Loucy (cell line): ENCODE measurements around the gene CFAP107.

Source experiments
- H2AFZ ChIP-seq: fragments of 200-600 bp; sonication (generic); 2 replicates; pipeline ENCODE4 v1.6.0; 2016; ENCODE audit warnings: antibody characterized with exemption, mild to moderate bottlenecking, low read length, moderate library complexity
- H3F3A ChIP-seq: fragments of 200-600 bp; 2 replicates; pipeline ENCODE4 v1.6.0; 2016; ENCODE audit warnings: antibody characterized with exemption, low read depth, mild to moderate bottlenecking
- H3K27me3 ChIP-seq: fragments of 200-600 bp; sonication (generic); 2 replicates; pipeline ENCODE4 v1.6.1; 2014; ENCODE audit warnings: low read length, mild to moderate bottlenecking; ENCODE audit not compliant: insufficient read depth, poor library complexity, severe bottlenecking
- H3K36me3 ChIP-seq: fragments of 200-600 bp; sonication (generic); 2 replicates; pipeline ENCODE4 v1.6.1; 2016; ENCODE audit warnings: low read length; ENCODE audit not compliant: insufficient read depth
- H3K4me1 ChIP-seq: fragments of 200-600 bp; sonication (generic); 2 replicates; pipeline ENCODE4 v1.5.1; 2014; ENCODE audit warnings: low read length, mild to moderate bottlenecking; ENCODE audit not compliant: insufficient read depth, poor library complexity, severe bottlenecking
- H3K4me2 ChIP-seq: fragments of 200-600 bp; sonication (generic); 2 replicates; pipeline ENCODE4 v1.6.0; 2014; ENCODE audit warnings: antibody characterized with exemption, low read length, low read depth, mild to moderate bottlenecking; ENCODE audit not compliant: poor library complexity, severe bottlenecking
- H3K4me3 ChIP-seq: fragments of 200-600 bp; sonication (generic); 2 replicates; pipeline ENCODE4 v1.5.1; 2014; ENCODE audit warnings: low read length, mild to moderate bottlenecking, mixed read lengths; ENCODE audit not compliant: poor library complexity, severe bottlenecking
- H3K79me2 ChIP-seq: fragments of 200-600 bp; sonication (generic); 2 replicates; pipeline ENCODE4 v1.6.1; 2014; ENCODE audit warnings: low read length; ENCODE audit not compliant: insufficient read depth
- H3K9ac ChIP-seq: fragments of 200-600 bp; sonication (generic); 2 replicates; pipeline ENCODE4 v1.6.0; 2014; ENCODE audit warnings: mild to moderate bottlenecking, low read depth, low read length, moderate library complexity; ENCODE audit not compliant: poor library complexity, severe bottlenecking
- H3K9me2 ChIP-seq: fragments of 200-600 bp; sonication (generic); replicated peaks from 2 replicates; pipeline ENCODE4 v1.6.1; 2016; ENCODE audit warnings: low read depth, low read length, mixed read lengths
- H3K9me3 ChIP-seq: fragments of 200-600 bp; sonication (generic); 2 replicates; pipeline ENCODE4 v1.6.1; 2014; ENCODE audit warnings: mild to moderate bottlenecking, antibody characterized with exemption, low read length, low read depth; ENCODE audit not compliant: insufficient read depth
- H4K20me1 ChIP-seq: fragments of 200-600 bp; sonication (generic); 2 replicates; pipeline ENCODE4 v1.6.0; 2014; ENCODE audit warnings: antibody characterized with exemption, low read length, mild to moderate bottlenecking; ENCODE audit not compliant: insufficient read depth, poor library complexity, severe bottlenecking
- EZH2phosphoT487 ChIP-seq: fragments of 200-600 bp; IDR thresholded peaks from 2 replicates; pipeline ENCODE4 v1.6.1; 2018; ENCODE audit warnings: antibody characterized with exemption, mild to moderate bottlenecking, moderate library complexity, borderline replicate concordance
- TF ChIP-seq, protein P1 (sequence below): fragments of 200-600 bp; sonication (generic); conservative IDR thresholded peaks from 2 replicates; pipeline ENCODE4 v1.5.1; 2014; ENCODE audit warnings: mild to moderate bottlenecking, antibody characterized with exemption, low read length

CFAP107 gene

DNA sequence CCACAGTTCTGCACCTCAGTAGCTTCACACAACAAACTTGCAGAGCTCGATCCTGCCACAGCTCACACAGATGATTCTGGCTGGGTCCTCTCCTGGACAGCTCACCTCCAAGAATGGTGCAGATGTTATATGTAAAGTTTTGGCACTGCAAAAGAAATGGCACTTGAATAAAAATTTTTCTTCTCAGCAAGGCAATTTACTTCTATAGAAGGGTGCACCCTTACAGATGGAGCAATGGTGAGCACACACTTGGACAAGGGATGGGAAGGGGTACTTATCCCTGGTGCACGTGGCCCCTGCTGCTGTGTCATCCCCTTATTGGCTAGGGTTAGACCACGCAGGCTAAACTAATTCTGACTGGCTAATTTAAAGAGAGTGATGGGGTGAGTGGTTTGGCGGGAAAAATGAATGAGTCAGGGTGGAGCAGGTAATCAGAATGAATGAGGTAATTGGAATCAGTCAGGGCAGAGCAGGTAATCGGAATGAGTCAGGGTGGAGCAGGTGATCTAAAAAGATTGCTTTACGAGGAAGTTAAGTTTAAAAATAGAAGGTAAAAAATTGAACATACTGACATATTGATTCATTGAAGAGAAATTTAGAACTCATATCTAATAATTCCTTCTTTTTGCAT, 42.1 kb upstream of the CFAP107 start:
- Histone ChIP-seq H3K9me2 (no peaks in the 10 kb centered on the region), H4K20me1 (no peaks in the 10 kb centered on the region), H3K79me2 (no peaks in the 10 kb centered on the region)

DNA sequence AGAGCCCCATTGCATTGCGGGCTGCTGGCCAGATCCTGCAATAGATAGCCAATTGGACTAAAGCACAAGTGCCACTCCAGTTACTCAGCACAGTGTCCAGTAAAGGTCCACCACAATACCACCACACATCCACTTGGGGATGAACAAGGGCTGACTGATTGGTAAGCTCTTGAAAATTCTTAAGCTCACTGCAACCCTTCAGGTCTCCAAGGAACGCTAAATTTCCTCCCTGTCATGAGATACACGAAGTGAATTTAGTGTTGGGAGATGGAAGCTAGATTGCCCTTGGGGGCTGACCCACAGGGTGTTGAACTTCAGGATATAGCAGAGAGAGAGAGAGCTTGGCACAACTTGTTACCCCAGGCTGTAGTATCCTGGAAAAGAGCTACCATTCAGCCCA, 39.9 kb upstream of the CFAP107 start:
- Histone ChIP-seq H2AFZ (no peak overlapping the region), H3K9ac (no peak overlapping the region), H3K4me3 (no peak overlapping the region), H4K20me1 (no peaks in the 10 kb centered on the region), H3K9me2 (no peaks in the 10 kb centered on the region), H3K36me3 (no peaks in the 10 kb centered on the region), H3K4me1 (no peaks in the 10 kb centered on the region), H3F3A (no peaks in the 10 kb centered on the region), H3K27me3 (no peaks in the 10 kb centered on the region), H3K9me3 (no peaks in the 10 kb centered on the region; the same call in 1 of the 2 replicates), H3K79me2 (no peaks in the 10 kb centered on the region), H3K4me2 (no peak overlapping the region)
- TF ChIP-seq, protein P1, sequence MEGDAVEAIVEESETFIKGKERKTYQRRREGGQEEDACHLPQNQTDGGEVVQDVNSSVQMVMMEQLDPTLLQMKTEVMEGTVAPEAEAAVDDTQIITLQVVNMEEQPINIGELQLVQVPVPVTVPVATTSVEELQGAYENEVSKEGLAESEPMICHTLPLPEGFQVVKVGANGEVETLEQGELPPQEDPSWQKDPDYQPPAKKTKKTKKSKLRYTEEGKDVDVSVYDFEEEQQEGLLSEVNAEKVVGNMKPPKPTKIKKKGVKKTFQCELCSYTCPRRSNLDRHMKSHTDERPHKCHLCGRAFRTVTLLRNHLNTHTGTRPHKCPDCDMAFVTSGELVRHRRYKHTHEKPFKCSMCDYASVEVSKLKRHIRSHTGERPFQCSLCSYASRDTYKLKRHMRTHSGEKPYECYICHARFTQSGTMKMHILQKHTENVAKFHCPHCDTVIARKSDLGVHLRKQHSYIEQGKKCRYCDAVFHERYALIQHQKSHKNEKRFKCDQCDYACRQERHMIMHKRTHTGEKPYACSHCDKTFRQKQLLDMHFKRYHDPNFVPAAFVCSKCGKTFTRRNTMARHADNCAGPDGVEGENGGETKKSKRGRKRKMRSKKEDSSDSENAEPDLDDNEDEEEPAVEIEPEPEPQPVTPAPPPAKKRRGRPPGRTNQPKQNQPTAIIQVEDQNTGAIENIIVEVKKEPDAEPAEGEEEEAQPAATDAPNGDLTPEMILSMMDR, result no peak
- TF ChIP-seq EZH2phosphoT487, result no peak

More for the DNA sequence above, 42.1 kb upstream of the CFAP107 start:
- no peak overlapping the region for H3K4me2 ChIP-seq
- H3K36me3 ChIP-seq, result no peaks in the 10 kb centered on the region
- H3K27me3 ChIP-seq, result no peaks in the 10 kb centered on the region
- H3F3A ChIP-seq, result no peaks in the 10 kb centered on the region
- no peak overlapping the region for H3K9ac ChIP-seq
- no peak overlapping the region for H2AFZ ChIP-seq
- H3K9me3 ChIP-seq, result no peaks in the 10 kb centered on the region; the same call in 1 of the 2 replicates
- H3K4me1 ChIP-seq, result no peaks in the 10 kb centered on the region
- H3K4me3 ChIP-seq, result no peak overlapping the region
- TF ChIP-seq, protein P1, result no peak
- no peak for TF ChIP-seq EZH2phosphoT487

DNA sequence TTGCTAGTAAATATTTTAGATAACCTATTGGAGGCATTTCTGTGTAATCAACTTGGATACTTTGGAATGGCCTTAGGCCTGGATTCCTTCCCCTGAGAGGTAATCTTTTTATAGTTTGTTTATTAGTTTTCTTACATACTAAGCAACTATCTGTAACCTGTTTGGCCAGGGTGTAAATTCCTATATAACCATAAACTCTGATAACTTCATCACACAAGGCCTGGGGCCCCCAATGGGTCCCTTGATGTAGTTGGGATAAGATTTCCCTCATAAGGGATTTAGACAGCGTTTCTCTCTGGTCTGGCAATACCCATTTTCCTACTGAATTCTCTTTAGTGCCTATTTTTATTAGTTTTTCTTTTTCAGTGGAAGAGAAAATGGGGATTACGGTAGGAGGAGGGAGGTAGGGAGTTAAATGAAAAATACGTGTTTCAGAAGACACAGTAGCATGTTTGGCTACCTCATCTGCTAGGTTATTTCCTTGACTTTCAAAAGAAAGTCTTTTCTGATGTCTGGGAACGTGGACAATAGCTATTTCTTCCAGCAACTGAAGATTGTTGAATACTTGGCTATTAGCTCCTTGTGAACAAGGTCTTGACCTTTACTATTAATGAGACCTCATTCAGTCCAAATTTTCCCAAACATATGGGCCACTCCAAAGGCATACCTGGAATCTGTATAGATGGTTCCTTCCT, 37.5 kb upstream of the CFAP107 start:
- no peak overlapping the region for H3K4me2 ChIP-seq
- no peaks in the 10 kb centered on the region for H3K36me3 ChIP-seq
- H3F3A ChIP-seq, result no peaks in the 10 kb centered on the region
- no peaks in the 10 kb centered on the region for H3K27me3 ChIP-seq
- H3K4me3 ChIP-seq, result no peak overlapping the region
- H2AFZ ChIP-seq, result no peak overlapping the region
- TF ChIP-seq EZH2phosphoT487, result no peak
- TF ChIP-seq, protein P1, result no peak
- no peaks in the 10 kb centered on the region for H3K9me2 ChIP-seq
- H3K79me2 ChIP-seq, result no peaks in the 10 kb centered on the region
- no peaks in the 10 kb centered on the region for H4K20me1 ChIP-seq
- H3K9ac ChIP-seq, result no peak overlapping the region
- no peaks in the 10 kb centered on the region for H3K9me3 ChIP-seq
- no peaks in the 10 kb centered on the region for H3K4me1 ChIP-seq
